GM23248 (cell line): ENCODE results near the gene TMEM61. TPM values are rescaled to one million over a fixed set of nuclear protein-coding genes. Genes with fewer than 3 reads are reported as not detected.

Experiments used
- DNase-seq: peaks from one replicate; pipeline ENCODE4 v3.0.0-alpha.2; 2015
- H2AFZ ChIP-seq: fragments of 200-600 bp; sonication (generic); 2 replicates; pipeline ENCODE4 v1.6.1; 2016; ENCODE audit warnings: antibody characterized with exemption
- H3F3A ChIP-seq: fragments of 200-600 bp; sonication (generic); 2 replicates; pipeline ENCODE4 v1.6.1; 2016; ENCODE audit warnings: mild to moderate bottlenecking, antibody characterized with exemption, mixed run types; ENCODE audit not compliant: insufficient read depth
- H3K27ac ChIP-seq: fragments of 200-600 bp; sonication (generic); 2 replicates; pipeline ENCODE4 v1.5.1; 2016; ENCODE audit warnings: mild to moderate bottlenecking
- H3K27me3 ChIP-seq: fragments of 200-600 bp; sonication (generic); replicated peaks from 2 replicates; pipeline ENCODE4 v1.6.1; 2016; ENCODE audit warnings: mild to moderate bottlenecking; ENCODE audit not compliant: insufficient read depth
- H3K36me3 ChIP-seq: fragments of 200-600 bp; sonication (generic); 2 replicates; pipeline ENCODE4 v1.6.1; 2016; ENCODE audit warnings: low read depth, mild to moderate bottlenecking
- H3K4me1 ChIP-seq: fragments of 200-600 bp; sonication (generic); 2 replicates; pipeline ENCODE4 v1.6.1; 2016; ENCODE audit warnings: mild to moderate bottlenecking; ENCODE audit not compliant: insufficient read depth
- H3K4me2 ChIP-seq: fragments of 200-600 bp; sonication (generic); one replicate; pipeline ENCODE4 v1.6.1; 2016; ENCODE audit warnings: mild to moderate bottlenecking; ENCODE audit not compliant: unreplicated experiment
- H3K4me3 ChIP-seq: fragments of 200-600 bp; sonication (generic); 2 replicates; pipeline ENCODE4 v1.5.1; 2016; ENCODE audit warnings: mild to moderate bottlenecking
- H3K79me2 ChIP-seq: fragments of 200-600 bp; sonication (generic); 2 replicates; pipeline ENCODE4 v1.6.1; 2016; ENCODE audit warnings: mild to moderate bottlenecking; ENCODE audit not compliant: insufficient read depth
- H3K9ac ChIP-seq: fragments of 200-600 bp; sonication (generic); 2 replicates; pipeline ENCODE4 v1.6.1; 2016; ENCODE audit warnings: mild to moderate bottlenecking
- H3K9me2 ChIP-seq: fragments of 200-600 bp; sonication (generic); 2 replicates; pipeline ENCODE4 v1.6.1; 2016; ENCODE audit warnings: mixed run types, mild to moderate bottlenecking, moderate library complexity; ENCODE audit not compliant: insufficient read depth
- H3K9me3 ChIP-seq: fragments of 200-600 bp; sonication (generic); one replicate; pipeline ENCODE4 v1.6.1; 2017; ENCODE audit warnings: low read depth
- H4K20me1 ChIP-seq: fragments of 200-600 bp; sonication (generic); 2 replicates; pipeline ENCODE4 v1.6.0; 2016; ENCODE audit not compliant: insufficient read depth
- EZH2 ChIP-seq: fragments of 200-600 bp; sonication (generic); IDR thresholded peaks from 2 replicates; pipeline ENCODE4 v1.6.1; 2018; ENCODE audit warnings: antibody characterized with exemption, mild to moderate bottlenecking; ENCODE audit not compliant: insufficient read depth, poor library complexity, severe bottlenecking
- EZH2phosphoT487 ChIP-seq: fragments of 200-600 bp; sonication (generic); IDR thresholded peaks from 2 replicates; pipeline ENCODE4 v1.6.1; 2018; ENCODE audit warnings: antibody characterized with exemption, moderate library complexity, mild to moderate bottlenecking, low read depth; ENCODE audit not compliant: insufficient read depth
- WGBS, 2 experiments: methylation state at CpG; one replicate each; pipeline ENCODE4 v1.1.6; 2015 to 2017; ENCODE audit warnings: low lambda C conversion rate in 2 of 2, low coverage in 1 of 2; ENCODE audit errors: missing lambda C conversion rate in 2 of 2; 5-methylcytosine and 5-hydroxymethylcytosine counted together
- in situ Hi-C: fragments of 300-500 bp; cut with MboI; formaldehyde crosslinking; loops from 2 replicates; pipeline ENCODE4 v1.15.0; 2020
- polyA plus RNA-seq: library from polyadenylated mRNA; unstranded; fragments of >200 nt; fragmentation: Nextera tagmentation; extraction: Ambion mirVana; gene quantifications from 2 replicates; pipeline ENCODE4 v1.2.1, GENCODE V29; 2016
- total RNA-seq: library from RNA; depleted of rRNA; stranded (reverse); fragments of >200 nt; shearing (Covaris generic); gene quantifications from 2 replicates; pipeline ENCODE4 v1.2.3, GENCODE V29; 2014

TMEM61 gene
- total and polyA plus RNA-seq, 2 experiments from 2014 or later = not detected

GRCh38 chr1:54986533-54986932 is 6.1 kb downstream of the TMEM61 start:
- H4K20me1 ChIP-seq = no peaks in the 10 kb centered on the region
- H3K27me3 ChIP-seq = peaks cover 14% of the 10 kb centered on the region; the same call in 1 of the 2 replicates
- WGBS, 2 experiments = 60% methylated on average over 3 of the region's 3 CpGs
- no peak overlapping the region for H3K4me2 ChIP-seq
- no peaks in the 10 kb centered on the region for H3K36me3 ChIP-seq
- H3K4me3 ChIP-seq = no peak overlapping the region
- DNase-seq = no peak
- H3K9ac ChIP-seq = no peak overlapping the region
- in situ Hi-C loops = no loop called here
- H3K27ac ChIP-seq = no peak overlapping the region
- H2AFZ ChIP-seq = no peak overlapping the region
- H3K9me3 ChIP-seq = no peaks in the 10 kb centered on the region
- H3F3A ChIP-seq = no peaks in the 10 kb centered on the region
- TF ChIP-seq EZH2 (no peak), EZH2phosphoT487 (no peak)
- no peaks in the 10 kb centered on the region for H3K79me2 ChIP-seq
- H3K9me2 ChIP-seq = no peaks in the 10 kb centered on the region
- H3K4me1 ChIP-seq = no peaks in the 10 kb centered on the region

GRCh38 chr1:54987427-54987826 is 7.0 kb downstream of the TMEM61 start:
- Histone ChIP-seq H3K4me2 (peak overlapping the region; percentile 14), H2AFZ (no peak overlapping the region), H3F3A (no peaks in the 10 kb centered on the region), H3K27me3 (peaks cover 14% of the 10 kb centered on the region; the same call in 1 of the 2 replicates), H3K4me1 (no peaks in the 10 kb centered on the region), H3K36me3 (no peaks in the 10 kb centered on the region), H3K79me2 (no peaks in the 10 kb centered on the region), H3K9me2 (no peaks in the 10 kb centered on the region), H3K9ac (no peak overlapping the region), H3K4me3 (no peak overlapping the region), H3K9me3 (no peaks in the 10 kb centered on the region), H4K20me1 (no peaks in the 10 kb centered on the region), H3K27ac (no peak overlapping the region)
- 28 to 46% methylated on average over 2 of the region's 2 CpGs for WGBS, 2 experiments
- DNase-seq = no peak
- in situ Hi-C loops = no loop called here
- TF ChIP-seq EZH2 = no peak
- TF ChIP-seq EZH2phosphoT487 = no peak

DNA sequence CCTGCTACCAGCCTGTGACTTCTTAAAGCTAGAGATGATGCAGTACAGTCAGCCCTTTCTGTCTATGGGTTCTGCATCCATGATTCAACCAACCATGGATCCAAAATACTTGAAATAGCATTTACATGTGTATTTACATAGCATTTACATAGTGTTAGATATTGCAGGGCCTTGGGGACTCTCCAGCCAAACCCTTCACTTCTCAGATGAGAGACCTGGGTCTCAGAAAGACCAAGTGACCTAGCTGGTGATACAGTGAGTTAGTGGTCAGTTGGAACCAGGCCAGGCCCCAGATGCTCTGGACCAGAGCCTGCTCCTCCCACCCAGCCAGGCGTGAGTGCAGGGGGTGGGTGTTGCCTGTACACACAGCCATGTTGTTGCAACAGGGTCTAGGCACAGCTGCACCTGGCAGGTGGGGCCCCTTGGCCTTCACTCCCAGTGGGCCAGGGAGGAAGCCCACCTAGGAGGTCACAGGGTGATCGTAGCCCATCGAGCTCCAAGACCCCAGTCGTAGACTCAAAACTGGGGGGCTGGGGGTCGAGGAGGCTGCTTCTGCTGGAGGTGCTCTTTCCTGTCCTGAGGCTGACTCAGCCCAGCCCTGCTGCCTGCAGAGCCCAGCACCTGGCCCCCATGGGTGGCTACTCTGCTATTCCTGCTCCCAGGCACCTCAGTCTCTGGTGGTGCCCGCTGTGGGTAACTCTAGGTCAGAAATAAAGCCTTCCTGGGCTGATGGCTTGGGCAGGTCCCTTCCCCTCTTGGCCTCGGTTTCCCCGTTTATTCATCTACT is 7.7 kb downstream of the TMEM61 start:
- H4K20me1 ChIP-seq = no peaks in the 10 kb centered on the region
- H3K9me2 ChIP-seq = no peaks in the 10 kb centered on the region
- TF ChIP-seq EZH2 = no peak
- TF ChIP-seq EZH2phosphoT487 = no peak
- H3K4me1 ChIP-seq = no peaks in the 10 kb centered on the region
- peak; percentile 79 for DNase-seq
- no peak overlapping the region for H3K4me3 ChIP-seq
- 75 to 78% methylated on average over 8 of the region's 8 CpGs for WGBS, 2 experiments
- no peaks in the 10 kb centered on the region for H3K79me2 ChIP-seq
- no peaks in the 10 kb centered on the region for H3K9me3 ChIP-seq
- in situ Hi-C loops = no loop called here
- H2AFZ ChIP-seq = no peak overlapping the region
- H3K27ac ChIP-seq = no peak overlapping the region
- no peak overlapping the region for H3K9ac ChIP-seq
- H3F3A ChIP-seq = no peaks in the 10 kb centered on the region
- H3K27me3 ChIP-seq = peaks cover 13% of the 10 kb centered on the region; the same call in 1 of the 2 replicates
- no peaks in the 10 kb centered on the region for H3K36me3 ChIP-seq
- peak overlapping the region; percentile 14 for H3K4me2 ChIP-seq

GRCh38 chr1:54988975-54989374 is 8.5 kb downstream of the TMEM61 start:
- in situ Hi-C loops = no loop called here
- Histone ChIP-seq H4K20me1 (no peaks in the 10 kb centered on the region), H3K4me3 (no peak overlapping the region), H3K27ac (no peak overlapping the region), H3K9me2 (no peaks in the 10 kb centered on the region), H3K9ac (no peak overlapping the region), H3K36me3 (no peaks in the 10 kb centered on the region), H3K4me1 (no peaks in the 10 kb centered on the region), H3K9me3 (no peaks in the 10 kb centered on the region), H3K4me2 (no peak overlapping the region), H3K79me2 (no peaks in the 10 kb centered on the region), H3F3A (no peaks in the 10 kb centered on the region), H3K27me3 (0 out of 2 replicates have a peak, but pooled peaks cover 5% of the 10 kb centered on the region), H2AFZ (no peak overlapping the region)
- TF ChIP-seq EZH2phosphoT487 (no peak), EZH2 (no peak)
- no peak for DNase-seq
- WGBS, 2 experiments = 90 to 93% methylated on average over 4 of the region's 4 CpGs
